GM19043 (cell line): Measurements from ENCODE around the gene PHF5A.
A peak's percentile ranks its signal among the peaks of the same experiment; 100 is the strongest.

Source experiments
- ATAC-seq: cut with Tn5 transposase; IDR thresholded peaks from one replicate; pipeline ENCODE4 v1.9.1; 2021; ENCODE audit warnings: low read depth; ENCODE audit not compliant: unreplicated experiment

PHF5A gene, protein sequence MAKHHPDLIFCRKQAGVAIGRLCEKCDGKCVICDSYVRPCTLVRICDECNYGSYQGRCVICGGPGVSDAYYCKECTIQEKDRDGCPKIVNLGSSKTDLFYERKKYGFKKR

DNA sequence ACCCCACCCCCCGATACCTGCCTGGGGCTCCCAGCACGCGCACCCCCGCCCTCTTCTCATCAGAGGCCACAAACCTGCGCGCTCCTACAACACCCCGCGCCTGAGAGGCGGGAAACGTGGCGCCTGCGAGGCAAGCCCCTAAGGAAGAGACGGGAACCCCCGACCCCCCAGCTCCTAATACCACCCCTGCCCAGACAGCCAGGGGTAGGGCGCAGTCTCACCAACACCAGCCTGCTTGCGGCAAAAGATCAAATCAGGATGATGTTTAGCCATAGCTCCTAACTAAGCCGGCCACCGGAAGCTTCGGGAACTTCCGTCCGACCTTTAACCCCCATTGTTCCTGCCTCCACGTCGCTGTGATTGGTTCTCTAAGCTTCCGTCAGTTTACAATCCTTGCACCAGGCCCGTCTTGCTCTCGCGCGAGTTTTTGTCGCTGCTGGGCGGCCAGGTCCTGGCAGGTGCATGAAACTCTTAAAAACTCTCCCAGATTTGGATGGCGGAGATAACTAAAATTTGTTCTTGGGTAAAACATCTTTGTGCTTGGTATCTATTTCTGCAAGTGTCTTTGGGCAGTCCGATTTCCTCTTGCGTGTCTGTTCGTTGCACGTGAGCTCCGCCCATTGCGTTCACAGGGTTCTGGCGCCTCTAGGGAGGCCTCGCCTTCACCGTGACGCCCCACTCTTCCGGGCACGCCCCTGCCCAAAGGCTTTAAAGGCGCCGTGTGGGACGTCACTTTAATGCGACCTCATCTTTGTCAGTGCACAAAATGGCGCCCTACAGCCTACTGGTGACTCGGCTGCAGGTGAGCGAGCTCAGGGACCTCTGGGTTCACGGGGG is at the start of gene PHF5A, which contains the start of gene ACO2:
PHF5A (minus strand) TSS at position 312 of the 837 bp plus-strand sequence; CDS start at position 273, 39 bp downstream.
ACO2 (plus strand) TSS at position 737 of the 837 bp plus-strand sequence; CDS start at position 767, 30 bp downstream.
- peak; percentile 84 for ATAC-seq

DNA sequence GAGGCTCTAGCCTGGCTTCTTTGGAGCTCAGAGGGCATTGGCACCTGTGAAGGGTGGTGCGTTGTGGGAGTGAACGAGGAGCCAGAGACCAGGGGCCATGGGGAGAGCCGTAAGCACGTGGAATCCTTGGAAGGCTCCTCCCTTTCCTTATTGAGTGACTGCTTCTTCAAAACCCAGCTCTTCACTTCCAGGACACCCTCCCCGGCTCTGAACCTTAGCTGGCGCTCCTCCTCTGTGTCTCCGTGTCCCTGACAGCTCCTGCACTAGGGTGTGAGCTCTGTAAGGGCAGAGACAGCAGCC is 49.5 kb upstream of the PHF5A start:
- ATAC-seq, result no peak

DNA sequence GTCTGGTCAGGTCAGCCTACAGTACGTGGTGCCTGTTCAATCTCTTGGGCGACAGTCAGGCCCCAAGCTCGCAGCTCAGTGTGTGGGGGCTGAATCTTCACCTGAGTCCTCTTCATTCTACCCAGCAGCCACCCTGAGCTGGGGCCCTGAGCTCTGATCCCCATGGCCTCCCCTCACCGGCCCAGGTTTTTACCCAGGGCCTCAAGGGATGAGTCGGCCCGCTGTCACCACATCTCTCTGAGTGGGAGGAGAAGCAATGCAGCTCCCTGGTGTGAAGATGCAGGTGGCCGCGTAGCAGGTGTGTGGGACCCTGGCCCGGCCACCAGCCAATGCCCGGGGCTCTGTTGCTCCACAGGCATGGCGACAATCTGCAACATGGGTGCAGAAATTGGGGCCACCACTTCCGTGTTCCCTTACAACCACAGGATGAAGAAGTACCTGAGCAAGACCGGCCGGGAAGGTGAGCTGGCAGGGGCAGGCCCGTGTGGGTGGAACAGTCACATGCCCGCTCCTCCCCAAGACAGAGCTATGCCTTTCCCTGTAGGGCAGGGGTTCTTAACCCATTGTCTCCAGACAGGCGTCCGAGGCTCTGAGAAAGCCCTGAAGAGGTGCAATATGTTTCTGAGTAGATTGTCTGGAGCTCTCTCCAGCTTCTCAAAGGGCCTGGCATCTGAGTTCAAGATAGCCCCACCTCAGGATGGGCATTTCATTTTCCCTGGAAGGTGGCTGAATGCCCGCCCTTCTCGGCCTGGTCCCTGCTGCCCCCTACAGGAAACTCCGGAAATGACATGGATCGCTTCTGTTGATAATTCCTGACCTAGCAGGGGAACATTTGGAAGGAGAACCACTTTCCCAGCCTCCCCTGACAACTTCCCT is 48.9 kb upstream of the PHF5A start:
- ATAC-seq, result no peak

DNA sequence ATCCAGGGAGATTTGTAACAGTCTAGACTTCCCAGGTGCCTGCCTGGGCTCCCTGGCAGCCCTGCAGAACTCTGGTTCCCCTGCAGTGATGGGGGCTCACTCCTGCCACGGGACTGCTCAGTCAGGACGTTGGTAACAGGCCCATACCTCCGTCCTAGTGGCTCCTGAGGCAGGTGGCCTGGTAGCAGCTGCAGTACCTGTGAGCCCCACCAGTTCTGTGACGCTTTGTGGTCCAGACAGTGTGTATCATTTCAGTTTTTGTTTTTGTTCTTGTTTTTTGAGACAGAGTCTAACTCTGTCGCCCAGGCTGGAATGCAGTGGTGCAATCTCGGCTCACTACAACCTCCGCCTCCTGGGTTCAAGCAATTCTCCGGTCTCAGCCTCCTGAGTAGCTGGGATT is 48.0 kb upstream of the PHF5A start:
- no peak for ATAC-seq

DNA sequence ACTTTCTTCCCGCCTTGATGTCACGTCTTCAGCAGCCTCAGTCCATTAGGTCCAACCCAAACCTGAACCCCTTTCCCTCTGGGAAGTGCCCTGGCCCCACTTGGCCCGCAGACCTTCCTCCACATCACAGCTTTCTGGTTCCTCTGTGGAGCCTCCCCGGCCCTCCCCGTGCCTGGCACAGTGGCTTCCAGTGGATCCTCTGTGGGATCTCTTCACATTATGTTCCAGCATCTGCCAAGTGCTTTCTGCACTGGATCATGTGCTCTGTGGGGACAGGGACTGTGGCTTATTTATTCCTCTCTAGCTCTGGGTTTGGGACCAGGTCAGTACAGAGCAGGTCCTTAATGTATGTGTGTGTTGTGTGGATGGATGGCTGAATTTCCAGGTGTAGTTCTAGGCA is 44.9 kb upstream of the PHF5A start:
- ATAC-seq, result no peak

DNA sequence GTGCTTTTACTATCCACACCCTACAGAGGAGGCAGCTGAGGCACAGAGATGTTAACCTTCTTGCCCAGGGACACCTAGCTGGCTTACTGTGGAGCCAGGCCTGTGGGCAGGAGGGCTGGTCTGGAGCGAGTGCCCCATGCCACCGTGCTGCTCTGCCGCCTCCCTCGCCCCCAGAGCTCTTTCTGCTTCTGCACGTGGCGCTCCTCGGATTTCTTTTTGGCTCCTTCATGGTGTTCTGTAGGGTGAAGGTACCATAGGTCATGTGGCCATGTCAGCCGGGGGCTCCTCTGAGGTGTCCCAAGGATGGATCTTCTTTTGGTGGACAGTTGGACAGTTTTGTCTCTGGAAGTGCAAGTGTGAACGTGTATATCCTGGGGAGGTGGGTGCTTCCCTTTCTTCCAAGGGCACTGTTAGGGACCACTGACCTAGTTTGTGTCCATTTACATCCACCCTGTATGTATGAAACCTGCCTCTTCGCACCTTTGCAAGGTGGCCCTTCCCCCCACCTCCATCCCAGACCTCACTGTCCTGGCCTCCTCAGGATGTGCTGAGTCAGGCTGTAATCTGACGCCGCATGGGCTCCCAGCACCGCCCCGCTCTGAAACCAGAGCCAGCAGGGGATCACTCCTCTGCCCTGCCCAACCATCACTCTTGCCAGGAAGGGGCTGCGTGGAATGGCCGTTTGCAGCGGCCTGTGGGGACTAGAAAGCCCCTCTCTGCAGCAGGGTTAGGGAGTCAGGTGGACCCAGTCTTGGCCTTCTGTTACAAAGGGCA is 44.1 kb upstream of the PHF5A start:
- no peak for ATAC-seq

DNA sequence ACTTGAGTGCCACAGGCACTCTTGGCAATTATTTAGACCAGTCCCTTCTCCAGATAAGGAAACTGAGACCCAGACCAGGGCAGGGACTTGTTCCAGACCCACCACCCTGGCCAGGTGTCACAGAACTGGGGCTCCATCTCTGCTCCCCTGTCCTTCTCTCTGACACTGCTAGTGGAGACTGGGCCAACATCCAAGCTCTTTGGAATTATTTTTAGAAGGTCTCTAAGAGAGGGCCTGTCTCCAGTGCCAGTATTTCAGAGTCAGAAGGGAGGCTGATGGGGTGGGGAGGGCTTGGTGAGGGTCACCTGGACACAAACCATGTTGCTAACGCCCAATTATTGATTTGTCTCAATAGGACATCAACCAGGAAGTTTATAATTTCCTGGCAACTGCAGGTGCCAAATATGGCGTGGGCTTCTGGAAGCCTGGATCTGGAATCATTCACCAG is 43.1 kb upstream of the PHF5A start:
- ATAC-seq, result no peak

DNA sequence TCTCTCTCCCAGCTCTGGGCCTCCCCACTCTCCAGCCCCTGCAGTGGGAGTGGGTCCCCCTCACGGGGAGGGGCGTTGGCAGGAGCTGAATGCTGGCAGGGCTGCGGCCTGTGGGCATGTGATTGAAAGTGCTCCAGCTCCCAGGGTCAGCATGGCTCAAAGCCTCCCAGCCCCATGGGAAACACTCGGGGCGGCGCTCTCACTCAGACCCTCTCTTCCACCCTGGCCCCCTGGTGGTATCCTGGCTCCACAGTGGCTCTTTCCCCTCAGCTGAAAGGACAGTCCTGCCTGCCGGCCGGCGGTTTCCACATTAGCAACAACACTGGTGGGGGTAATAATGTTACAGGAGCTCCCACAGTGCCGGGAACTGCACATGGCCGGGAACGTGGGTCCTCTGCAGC is 40.3 kb upstream of the PHF5A start:
- no peak for ATAC-seq

DNA sequence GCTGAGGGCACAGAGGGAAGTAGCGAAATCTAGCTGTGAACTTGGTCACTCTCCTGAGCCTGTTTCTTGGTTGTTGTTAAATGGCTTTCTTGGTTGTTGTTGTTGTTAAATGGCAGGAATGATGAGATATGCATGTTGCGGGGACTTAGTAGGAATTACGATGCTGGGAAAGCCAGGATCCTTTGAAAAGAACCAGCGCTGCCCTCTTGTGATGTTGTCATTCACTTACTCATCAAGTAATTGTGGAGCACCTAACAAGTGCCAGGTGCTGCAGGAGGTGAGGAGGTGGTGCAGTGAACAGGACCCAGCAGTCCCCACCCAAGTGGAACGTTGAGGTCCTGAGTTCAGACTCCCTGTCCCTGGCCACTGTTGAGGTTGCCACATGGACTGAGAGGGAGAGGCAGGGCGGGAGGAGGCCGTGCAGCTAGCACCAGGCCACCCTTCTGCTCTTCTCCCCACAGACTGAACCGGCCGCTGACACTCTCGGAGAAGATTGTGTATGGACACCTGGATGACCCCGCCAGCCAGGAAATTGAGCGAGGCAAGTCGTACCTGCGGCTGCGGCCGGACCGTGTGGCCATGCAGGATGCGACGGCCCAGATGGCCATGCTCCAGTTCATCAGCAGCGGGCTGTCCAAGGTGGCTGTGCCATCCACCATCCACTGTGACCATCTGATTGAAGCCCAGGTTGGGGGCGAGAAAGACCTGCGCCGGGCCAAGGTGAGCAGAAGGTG is 39.0 kb upstream of the PHF5A start:
- no peak for ATAC-seq

DNA sequence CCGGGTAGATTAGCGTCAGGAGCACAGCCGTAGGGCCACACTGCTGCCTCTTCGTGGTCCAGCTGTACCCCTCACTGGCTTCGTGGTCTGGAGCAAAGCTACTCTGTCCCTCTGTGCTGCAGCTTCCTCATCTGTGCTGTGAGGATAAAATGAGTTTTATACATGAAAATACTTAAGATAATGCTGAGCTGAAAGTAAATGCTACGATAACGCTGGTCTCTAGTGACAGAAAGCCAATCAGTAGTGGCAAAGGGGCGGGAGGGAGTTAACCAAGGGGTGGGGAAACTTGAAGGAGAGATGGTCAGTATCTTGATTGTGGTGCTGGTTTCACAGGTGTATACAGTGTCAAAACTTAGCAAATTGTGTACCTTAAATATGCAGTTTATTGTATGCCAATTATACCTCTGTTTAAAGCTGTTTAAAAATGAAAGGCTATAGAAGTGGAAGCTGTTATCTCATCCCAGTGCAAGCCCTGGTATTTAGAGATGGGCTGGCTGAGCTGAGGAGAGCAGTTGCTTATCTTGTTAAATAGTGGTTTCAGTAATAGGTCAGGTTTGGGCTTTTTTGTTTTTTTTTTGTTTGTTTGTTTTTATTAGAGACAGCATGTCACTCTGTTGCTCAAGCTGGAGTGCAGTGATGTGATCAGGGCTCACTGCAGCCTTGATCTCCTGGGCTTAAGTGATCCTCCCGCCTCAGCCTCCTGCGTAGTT is 37.2 kb upstream of the PHF5A start:
- no peak for ATAC-seq

DNA sequence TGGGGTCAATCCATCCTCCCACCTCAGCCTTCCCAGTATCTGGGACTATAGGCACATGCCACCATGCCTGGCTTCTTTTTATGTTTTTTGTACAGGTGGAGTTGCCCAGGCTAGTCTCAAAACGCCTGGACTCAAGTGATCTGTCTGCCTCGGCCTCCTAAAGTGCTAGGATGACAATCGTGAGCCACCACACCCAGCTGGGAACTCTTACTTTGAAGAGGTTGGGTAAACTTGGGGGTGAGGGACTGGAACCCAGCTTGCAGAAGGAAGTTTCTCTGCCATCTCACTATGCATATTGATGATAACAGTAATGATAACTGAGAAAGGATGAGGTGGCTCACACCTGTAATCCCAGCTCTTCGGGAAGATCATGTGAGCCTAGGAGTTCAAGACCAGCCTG is 36.3 kb upstream of the PHF5A start:
- ATAC-seq, result no peak

DNA sequence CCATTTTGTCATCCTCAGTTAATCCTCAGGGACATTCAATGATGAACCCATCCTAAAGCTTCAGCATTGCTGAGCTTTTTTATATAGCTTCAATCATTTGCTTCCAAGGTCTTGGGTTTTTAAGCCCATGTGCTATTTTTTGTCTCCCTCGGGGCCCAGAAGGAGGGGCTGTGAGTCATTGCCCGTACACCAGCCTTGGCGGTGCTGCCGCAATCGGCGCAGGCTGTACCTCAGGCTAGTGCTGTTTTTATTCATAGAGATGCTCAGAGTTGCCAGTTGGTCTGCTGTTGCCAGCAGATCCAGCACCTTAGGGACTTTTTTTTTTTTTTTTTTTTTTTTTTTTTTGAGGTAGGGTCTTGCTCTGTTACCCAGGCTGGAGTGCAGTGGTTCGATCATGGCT is 35.9 kb upstream of the PHF5A start:
- no peak for ATAC-seq

DNA sequence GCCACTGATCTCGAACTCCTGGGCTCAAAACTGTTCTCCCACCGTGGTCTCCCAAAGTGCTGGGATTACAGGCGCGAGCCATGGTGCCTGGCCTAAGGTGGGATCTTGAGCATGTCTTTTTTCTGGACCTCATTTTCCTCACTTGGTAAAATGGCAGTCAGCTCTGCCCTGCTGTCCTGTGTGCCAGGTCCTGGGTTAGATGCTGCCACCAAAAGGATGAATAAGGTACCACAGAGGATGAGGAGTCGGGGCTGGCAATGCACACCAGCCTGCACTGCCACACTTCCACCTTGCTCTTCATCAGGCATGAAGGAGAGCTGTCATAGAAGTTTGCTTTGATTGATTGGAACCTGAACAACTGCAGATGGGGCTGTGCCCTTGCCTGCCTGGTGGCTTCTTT is 32.7 kb upstream of the PHF5A start:
- no peak for ATAC-seq

DNA sequence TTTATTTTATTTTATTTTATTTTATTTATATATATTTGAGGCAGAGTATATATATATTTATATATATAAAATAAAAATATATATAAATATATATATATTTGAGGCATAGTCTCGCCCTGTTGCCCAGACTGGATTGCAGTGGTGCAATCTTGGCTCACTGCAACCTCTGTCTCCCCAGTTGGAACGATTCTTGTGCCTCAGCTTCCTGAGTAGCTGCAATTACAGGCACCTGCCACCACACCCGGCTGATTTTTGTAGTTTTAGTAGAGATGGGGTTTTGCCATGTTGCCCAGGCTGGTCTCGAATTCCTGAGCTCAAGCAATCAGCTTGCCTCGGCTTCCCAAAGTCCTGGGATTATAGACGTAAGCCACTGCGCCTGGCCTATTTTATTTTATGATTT is 31.8 kb upstream of the PHF5A start:
- ATAC-seq, result no peak

DNA sequence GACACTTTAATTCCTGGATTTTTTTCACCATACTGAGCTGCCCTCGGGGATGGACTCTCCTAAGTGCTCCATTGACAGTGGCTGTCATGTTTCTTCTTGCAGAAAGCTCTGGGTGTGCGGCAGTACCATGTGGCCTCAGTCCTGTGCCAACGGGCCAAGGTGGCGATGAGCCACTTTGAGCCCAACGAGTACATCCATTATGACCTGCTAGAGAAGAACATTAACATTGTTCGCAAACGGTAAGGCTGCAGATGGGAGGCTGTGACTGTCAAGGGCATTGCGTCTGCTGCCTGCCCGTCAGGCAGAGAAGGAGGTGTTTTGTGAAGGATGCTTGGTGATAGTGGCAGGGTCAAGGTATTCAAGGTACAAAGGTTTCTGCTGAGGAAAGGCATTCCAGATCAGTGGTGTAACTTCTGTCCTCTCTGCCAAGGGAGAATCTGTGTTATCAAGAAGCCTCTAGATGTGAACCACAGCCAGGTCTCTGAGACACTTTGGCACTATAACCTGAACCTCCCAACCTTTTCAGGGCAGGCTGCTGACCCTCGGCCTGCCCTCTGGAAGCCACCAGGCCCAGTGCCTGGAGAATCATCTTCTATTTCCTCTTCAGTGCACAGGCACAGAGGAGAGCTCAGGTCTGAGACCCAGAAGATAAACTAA is 31.3 kb upstream of the PHF5A start:
- ATAC-seq, result no peak

DNA sequence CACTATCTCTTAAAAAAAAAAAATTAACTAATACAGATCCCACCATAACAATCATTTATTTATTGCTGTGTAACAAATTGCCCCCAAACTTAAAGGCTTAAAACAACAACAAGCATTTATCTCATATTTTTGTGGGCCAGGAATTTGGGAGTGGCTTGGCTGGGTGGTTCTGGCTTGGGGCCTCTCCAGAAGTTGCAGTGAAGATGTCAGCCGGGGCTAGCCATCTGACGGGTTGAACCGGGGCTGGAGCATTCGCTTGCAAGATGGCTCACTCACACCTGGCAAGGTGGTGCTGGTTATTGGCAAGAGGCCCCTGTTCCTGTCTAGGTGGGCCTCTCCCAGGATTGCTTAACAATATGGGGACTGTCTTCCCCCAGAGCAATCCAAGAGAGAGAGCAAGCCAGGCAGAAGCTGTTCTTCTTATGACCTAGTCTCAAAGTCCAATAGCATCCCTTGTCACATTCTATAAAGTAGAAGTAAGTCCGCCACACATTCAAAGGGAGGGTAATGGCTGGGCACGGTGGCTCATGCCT is 29.9 kb upstream of the PHF5A start:
- ATAC-seq, result no peak

DNA sequence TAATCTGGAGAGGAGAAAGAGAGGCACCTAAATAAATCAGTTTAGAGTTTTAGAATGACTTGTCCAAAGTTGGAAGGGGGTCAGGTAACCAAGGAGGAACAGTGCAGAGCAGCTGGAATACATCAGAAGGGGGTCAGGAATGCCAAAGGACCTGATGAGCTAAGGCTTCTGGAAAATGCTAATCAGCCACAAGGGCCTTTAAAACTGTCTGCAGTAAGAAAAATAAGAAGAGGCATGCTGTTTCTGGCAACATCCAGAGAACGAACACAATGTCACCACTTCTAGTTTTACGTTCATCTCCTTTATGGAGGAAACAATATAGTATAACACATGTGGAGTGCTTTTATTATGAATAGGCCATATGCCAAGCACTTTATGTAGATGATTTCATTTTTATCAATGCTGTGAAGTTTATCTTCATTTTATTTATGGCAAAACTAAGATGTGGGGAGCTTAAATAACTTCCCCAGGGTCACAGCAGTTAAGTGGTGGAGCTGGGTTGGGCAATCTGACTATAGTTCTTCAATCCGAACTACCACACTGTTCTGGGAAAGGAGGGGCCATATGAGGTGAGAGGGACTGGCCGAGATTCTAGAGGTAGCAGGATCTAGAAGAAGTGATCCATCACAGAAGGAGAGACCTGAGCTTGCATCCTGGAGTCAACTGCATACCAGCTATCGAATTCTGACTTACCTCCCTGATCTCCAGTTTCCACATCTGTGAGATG is 23.0 kb upstream of the PHF5A start:
- no peak for ATAC-seq
